OCI-LY7 (cell line): ENCODE results near the gene TACR2. TPM values are rescaled to one million over a fixed set of nuclear protein-coding genes. Genes with fewer than 3 reads are reported as not detected.

Source experiments
- BruUV-seq: library from RNA; stranded (reverse); fragments of 400-500 nt; replicated peaks from 2 replicates; lab custom pipeline; 2021; lab: Mats Ljungman, UMichigan
- CTCF ChIA-PET: fragments of 300-600 bp; sonication (Branson Sonifier 250); formaldehyde crosslinking; loops from one replicate; lab custom pipeline; 2022; ENCODE audit warnings: antibody characterized with exemption; ENCODE audit not compliant: unreplicated experiment; lab: Charles Lee
- POLR2A ChIA-PET: fragments of 300-600 bp; sonication (Branson Sonifier 250); formaldehyde crosslinking; loops from one replicate; lab custom pipeline; 2022; ENCODE audit warnings: antibody characterized with exemption; lab: Charles Lee
- DNase-seq: peaks from one replicate; pipeline ENCODE4 v3.0.0-alpha.2; 2015; ENCODE audit warnings: low spot score
- H2AFZ ChIP-seq: fragments of 200-600 bp; sonication (generic), shearing (Covaris generic); 2 replicates; pipeline ENCODE4 v1.6.1; 2014; ENCODE audit warnings: mild to moderate bottlenecking, antibody characterized with exemption, low read length, moderate library complexity
- H3K27ac ChIP-seq: fragments of 200-600 bp; sonication (generic); 2 replicates; pipeline ENCODE4 v1.5.1; 2014; ENCODE audit warnings: mixed run types, low read depth, mild to moderate bottlenecking, moderate library complexity, low read length, inconsistent platforms; ENCODE audit not compliant: poor library complexity, severe bottlenecking
- H3K36me3 ChIP-seq: fragments of 200-600 bp; sonication (generic); 2 replicates; pipeline ENCODE4 v1.6.1; 2014; ENCODE audit warnings: mild to moderate bottlenecking, antibody characterized with exemption, low read length, moderate library complexity, mixed read lengths; ENCODE audit not compliant: insufficient read depth
- H3K4me1 ChIP-seq: fragments of 200-600 bp; sonication (generic); 2 replicates; pipeline ENCODE4 v1.5.1; 2014; ENCODE audit warnings: mild to moderate bottlenecking, low read length; ENCODE audit not compliant: insufficient read depth, poor library complexity, severe bottlenecking
- H3K4me2 ChIP-seq: fragments of 200-600 bp; sonication (generic); 2 replicates; pipeline ENCODE4 v1.6.1; 2014; ENCODE audit warnings: mild to moderate bottlenecking, low read length
- H3K4me3 ChIP-seq: fragments of 200-600 bp; sonication (generic); 2 replicates; pipeline ENCODE4 v1.5.1; 2014; ENCODE audit warnings: mild to moderate bottlenecking, low read depth, low read length; ENCODE audit not compliant: poor library complexity, severe bottlenecking
- H3K79me2 ChIP-seq: fragments of 200-600 bp; sonication (generic); 2 replicates; pipeline ENCODE4 v1.6.1; 2016; ENCODE audit warnings: low read depth, mild to moderate bottlenecking, low read length, moderate library complexity, mixed read lengths; ENCODE audit not compliant: insufficient read depth
- H3K9me2 ChIP-seq: fragments of 200-600 bp; sonication (generic); 2 replicates; pipeline ENCODE4 v1.6.1; 2016; ENCODE audit warnings: mild to moderate bottlenecking, low read length, mixed read lengths; ENCODE audit not compliant: insufficient read depth
- H3K9me3 ChIP-seq: fragments of 200-600 bp; sonication (generic); 2 replicates; pipeline ENCODE4 v1.6.1; 2014; ENCODE audit warnings: mild to moderate bottlenecking, mixed run types, low read length, mixed read lengths
- H4K20me1 ChIP-seq: fragments of 200-600 bp; sonication (generic); 2 replicates; pipeline ENCODE4 v1.6.1; 2014; ENCODE audit warnings: mild to moderate bottlenecking, antibody characterized with exemption, low read length, moderate library complexity, mixed read lengths; ENCODE audit not compliant: insufficient read depth
- CTCF ChIP-seq: fragments of 200-600 bp; sonication (generic); conservative IDR thresholded peaks from 2 replicates; pipeline ENCODE4 v1.5.1; 2014; ENCODE audit warnings: mild to moderate bottlenecking, antibody characterized with exemption, low read length, moderate library complexity, mixed read lengths
- EZH2phosphoT487 ChIP-seq: fragments of 200-600 bp; sonication (generic); IDR thresholded peaks from 2 replicates; pipeline ENCODE4 v1.6.1; 2018; ENCODE audit warnings: low read depth, borderline replicate concordance, mild to moderate bottlenecking, mixed run types, antibody characterized with exemption, low read length, moderate library complexity, mixed read lengths
- intact Hi-C: fragments of 100-400 bp; cut with micrococcal nuclease; formaldehyde crosslinking; loops from one replicate; pipeline ENCODE4 v1.10.0; 2022; ENCODE audit not compliant: unreplicated experiment
- total RNA-seq, 2 experiments: library from RNA; depleted of rRNA in 1 of 2; stranded (reverse); fragments of >200 nt in 1 of 2; shearing (Covaris generic) in 1 of 2; gene quantifications; 2 replicates each; pipeline ENCODE4 v1.2.3, GENCODE V29; 2014 to 2022

TACR2 gene
- total RNA-seq, 2 experiments from 2014 or later = not detected

- no peak for DNase-seq
- Histone ChIP-seq H3K9me2 (no peaks in the 10 kb centered on the region), H3K36me3 (no peaks in the 10 kb centered on the region), H3K4me2 (no peak overlapping the region), H3K79me2 (no peaks in the 10 kb centered on the region), H3K27ac (no peak overlapping the region), H3K4me3 (no peak overlapping the region), H4K20me1 (no peaks in the 10 kb centered on the region), H3K9me3 (no peaks in the 10 kb centered on the region), H2AFZ (no peak overlapping the region), H3K4me1 (no peaks in the 10 kb centered on the region)
- intact Hi-C loops = no loop called here
- CTCF ChIA-PET = interaction anchor here (0.5 kb wide), 1 partner anchor 609 kb away, joined by 4 read pairs; the partner anchor contains the start of gene STOX1
- POLR2A ChIA-PET = interaction anchor here (0.9 kb wide), 1 partner anchor 11 kb away, joined by 3 read pairs; no protein-coding TSS in a partner anchor
- no peak for TF ChIP-seq CTCF
- BruUV-seq = no TSS peak
Measured at GRCh38 chr10:69435966-69436520, 19.3 kb upstream of the TACR2 start.

DNA sequence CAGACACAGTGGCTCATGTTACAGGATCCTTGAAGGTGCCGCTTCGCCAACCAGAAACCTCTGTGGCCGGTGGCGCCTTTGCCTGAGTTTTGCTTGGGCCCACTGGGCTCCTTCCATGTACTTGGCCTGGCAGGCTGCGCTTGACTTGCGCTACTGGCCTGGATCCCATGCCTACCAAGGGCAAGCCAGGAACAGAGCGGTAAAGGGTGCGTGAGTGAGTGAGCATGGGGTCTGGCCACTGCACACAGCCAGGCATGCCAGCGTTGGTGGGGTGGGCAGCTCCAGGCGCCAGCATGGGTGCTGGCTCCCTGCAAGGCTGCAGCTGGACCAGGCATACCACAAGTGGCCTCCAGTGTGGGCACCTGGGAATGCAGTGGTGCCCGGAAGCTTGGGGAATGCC lies 18.2 kb upstream of the TACR2 start:
- Histone ChIP-seq H3K27ac (no peak overlapping the region), H2AFZ (no peak overlapping the region), H3K4me2 (no peak overlapping the region), H3K4me3 (no peak overlapping the region), H3K79me2 (no peaks in the 10 kb centered on the region), H3K9me2 (no peaks in the 10 kb centered on the region), H3K4me1 (no peaks in the 10 kb centered on the region), H3K36me3 (no peaks in the 10 kb centered on the region), H3K9me3 (no peaks in the 10 kb centered on the region), H4K20me1 (no peaks in the 10 kb centered on the region)
- CTCF ChIA-PET = no interaction called here
- POLR2A ChIA-PET = no interaction called here
- intact Hi-C loops = no loop called here
- TF ChIP-seq CTCF (no peak), EZH2phosphoT487 (no peak)
- no peak for DNase-seq
- no TSS peak for BruUV-seq

GRCh38 chr10:69434169-69434568 lies 17.5 kb upstream of the TACR2 start:
- Histone ChIP-seq H3K36me3 (no peaks in the 10 kb centered on the region), H3K4me3 (no peak overlapping the region), H4K20me1 (no peaks in the 10 kb centered on the region), H3K9me2 (no peaks in the 10 kb centered on the region), H3K9me3 (no peaks in the 10 kb centered on the region), H3K4me1 (no peaks in the 10 kb centered on the region), H3K4me2 (no peak overlapping the region), H3K27ac (no peak overlapping the region), H2AFZ (no peak overlapping the region), H3K79me2 (no peaks in the 10 kb centered on the region)
- no TSS peak for BruUV-seq
- intact Hi-C loops = no loop called here
- ChIA-PET CTCF (no interaction called here), POLR2A (interaction anchor here (0.6 kb wide), 1 partner anchor 339 kb away, joined by 4 read pairs; no protein-coding TSS in a partner anchor)
- no peak for DNase-seq
- TF ChIP-seq EZH2phosphoT487 = no peak
- no peak for TF ChIP-seq CTCF
